NB4 (cell line): ENCODE measurements around the gene MMRN2.

Experiments used
- DNase-seq: peaks from one replicate; pipeline ENCODE4 v3.0.0; 2010; ENCODE audit warnings: low read depth
- H3K4me3 ChIP-seq: one replicate; pipeline ENCODE4 v1.5.1; 2011; ENCODE audit warnings: mild to moderate bottlenecking, low read depth, low read length, moderate library complexity
- CTCF ChIP-seq: IDR thresholded peaks from one replicate; pipeline ENCODE4 v1.5.1; 2012; ENCODE audit warnings: low read depth, low read length
- MAX ChIP-seq: IDR thresholded peaks from 2 replicates; pipeline ENCODE4 v1.6.1; 2011; ENCODE audit warnings: low read depth, low read length
- MYC ChIP-seq: IDR thresholded peaks from 2 replicates; pipeline ENCODE4 v1.6.1; 2011; ENCODE audit warnings: low read depth, low read length
- POLR2A ChIP-seq: IDR thresholded peaks from 2 replicates; pipeline ENCODE4 v1.6.1; 2011; ENCODE audit warnings: mild to moderate bottlenecking; ENCODE audit not compliant: insufficient read length; ENCODE audit errors: extremely low read depth

The MMRN2 gene

GRCh38 chr10:86904600-86904999, 52.8 kb downstream of the MMRN2 start:
- TF ChIP-seq CTCF (no peak), MYC (no peak), POLR2A (no peak), MAX (no peak)
- no peak for DNase-seq
- H3K4me3 ChIP-seq, result no peak overlapping the region

GRCh38 chr10:86900955-86901354, 56.5 kb downstream of the MMRN2 start:
- no peak for DNase-seq
- H3K4me3 ChIP-seq, result no peak overlapping the region
- no peak for TF ChIP-seq POLR2A
- no peak for TF ChIP-seq MAX
- no peak for TF ChIP-seq MYC
- no peak for TF ChIP-seq CTCF

- peak; percentile 72 for DNase-seq
- H3K4me3 ChIP-seq, result no peak overlapping the region
These were observed 57.6 kb downstream of the MMRN2 start for GRCh38 chr10:86899670-86900276.

GRCh38 chr10:86899132-86899531, 58.3 kb downstream of the MMRN2 start:
- no peak for DNase-seq

More at GRCh38 chr10:86899670-86900276, 57.6 kb downstream of the MMRN2 start:
- TF ChIP-seq CTCF, result peak; percentile 69
- peak; percentile 14; the same call in 1 of the 2 replicates for TF ChIP-seq MYC
- no peak for TF ChIP-seq POLR2A

GRCh38 chr10:86898511-86898910, 58.9 kb downstream of the MMRN2 start:
- H3K4me3 ChIP-seq, result no peak overlapping the region
- DNase-seq, result no peak
- no peak for TF ChIP-seq MAX
- no peak for TF ChIP-seq POLR2A
- TF ChIP-seq MYC, result no peak
- no peak for TF ChIP-seq CTCF

More at GRCh38 chr10:86899132-86899531, 58.3 kb downstream of the MMRN2 start:
- no peak for TF ChIP-seq POLR2A
- no peak for TF ChIP-seq MAX
- no peak for TF ChIP-seq CTCF
- no peak for TF ChIP-seq MYC
- no peak overlapping the region for H3K4me3 ChIP-seq

- no peak for TF ChIP-seq MYC
- DNase-seq, result no peak
- H3K4me3 ChIP-seq, result no peak overlapping the region
These were observed 67.4 kb downstream of the MMRN2 start for GRCh38 chr10:86889997-86890396.
